NK-92 (cell line): ENCODE data around the gene ZC3H7B.

Experiments used
- DNase-seq: peaks from one replicate; lab custom pipeline; 2025; ENCODE audit not compliant: unreplicated experiment; lab: John Stamatoyannopoulos, UW

The ZC3H7B gene

DNA sequence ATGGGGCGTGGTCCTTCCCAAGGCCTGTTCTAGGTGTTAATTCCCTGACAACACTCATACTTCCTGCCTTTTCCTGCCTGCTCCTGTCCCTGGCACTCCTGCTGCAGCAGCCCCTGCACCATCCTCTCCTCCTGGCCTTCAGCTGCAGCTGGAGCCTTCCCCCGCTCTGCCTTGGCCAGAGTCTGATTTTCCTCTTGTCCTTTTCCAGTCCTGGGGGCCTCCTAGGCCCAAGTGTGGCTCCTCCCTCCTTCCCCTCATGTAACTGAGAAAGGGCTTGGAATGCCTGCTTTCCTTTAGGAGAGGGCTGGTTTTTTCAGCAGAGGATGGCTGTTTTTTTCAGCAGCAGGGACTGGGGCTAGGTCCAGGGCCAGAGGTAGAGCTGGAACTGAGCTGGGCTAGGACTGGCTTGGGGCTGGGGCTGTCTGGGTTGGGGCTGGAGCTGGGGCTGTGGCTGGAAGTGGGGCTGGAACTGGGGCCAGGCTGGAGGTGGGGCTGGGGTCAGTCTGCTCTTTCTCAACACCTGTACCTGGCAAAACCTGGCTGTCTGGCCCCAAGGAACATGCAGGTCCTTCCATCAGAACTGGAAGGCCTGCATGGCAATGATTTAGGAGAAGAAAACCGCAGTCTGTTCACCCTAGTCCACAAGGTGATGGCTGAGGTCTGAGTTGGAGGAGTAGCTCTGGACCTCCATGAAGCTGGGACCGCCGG lies 23.6 kb downstream of the ZC3H7B start:
- no peak for DNase-seq

DNA sequence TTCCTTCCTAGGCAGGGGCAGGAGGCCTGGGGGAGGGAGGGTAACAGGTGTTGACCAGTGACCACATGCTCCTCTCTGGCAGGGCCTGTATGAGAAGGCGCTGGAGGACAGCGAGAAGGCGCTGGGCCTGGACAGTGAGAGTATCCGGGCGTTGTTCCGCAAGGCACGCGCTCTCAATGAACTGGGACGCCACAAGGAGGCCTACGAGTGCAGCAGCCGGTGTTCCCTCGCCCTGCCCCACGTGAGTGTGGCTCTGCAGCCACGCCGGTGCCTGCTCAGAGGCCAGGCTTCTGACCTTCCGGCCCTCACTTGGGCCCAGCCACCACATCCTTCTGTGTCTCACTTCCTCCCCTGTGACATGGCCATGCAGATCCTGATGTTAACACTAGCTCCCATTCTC lies 25.8 kb downstream of the ZC3H7B start:
- DNase-seq = no peak

DNA sequence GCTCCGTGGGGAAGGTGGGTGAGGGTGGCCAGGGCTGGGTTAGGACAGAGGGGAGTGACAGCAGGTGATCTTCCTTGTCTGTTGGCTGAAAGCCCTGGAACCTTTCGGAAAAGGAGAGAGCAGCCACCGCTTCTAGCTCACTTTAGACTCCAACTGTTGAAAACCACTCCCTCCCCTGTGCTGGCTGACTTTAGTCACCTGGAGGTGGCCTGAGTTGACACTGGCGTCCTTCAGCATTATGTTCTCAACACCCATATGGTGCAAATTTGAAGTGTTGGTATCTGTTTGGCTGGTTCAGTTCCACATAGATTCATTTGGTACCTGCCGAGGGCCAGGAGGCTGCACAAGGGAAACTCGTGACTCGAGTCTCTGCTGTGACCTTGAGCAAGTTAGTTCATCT lies 28.8 kb downstream of the ZC3H7B start:
- DNase-seq = no peak

DNA sequence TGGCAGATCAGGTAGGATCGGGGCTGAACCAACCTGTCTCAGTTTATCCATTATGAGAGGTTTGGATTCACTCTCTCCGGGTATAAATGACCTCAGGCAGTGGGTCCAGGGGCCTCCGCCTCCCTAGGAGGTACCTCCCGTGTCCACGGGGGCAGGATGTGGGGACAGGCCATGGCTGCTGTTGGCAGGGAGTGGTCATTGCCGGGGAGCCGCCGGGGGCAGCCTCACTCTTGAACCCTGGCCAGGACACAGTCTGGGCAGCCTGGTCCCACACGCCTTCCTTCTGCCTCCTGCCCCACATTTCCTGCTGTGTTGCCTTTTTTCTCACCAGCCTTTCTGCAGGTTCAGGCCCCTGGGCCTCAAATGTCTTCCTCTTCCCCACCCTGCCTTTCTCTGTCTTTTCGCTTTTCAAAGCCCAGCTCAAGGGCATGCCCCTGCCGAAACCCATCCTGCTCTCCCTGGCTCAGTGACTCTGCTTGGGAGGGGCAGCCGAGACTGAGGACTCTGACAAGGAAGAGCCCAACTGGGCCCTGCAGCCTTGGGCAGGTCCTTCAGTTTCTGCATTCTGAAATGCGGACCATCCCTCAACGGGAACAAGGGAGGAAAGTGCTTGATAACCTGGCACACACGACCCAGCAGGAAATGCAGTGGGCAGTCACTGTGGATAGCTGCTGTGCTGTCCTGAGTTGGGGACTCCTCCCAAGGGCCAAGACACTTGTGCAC lies 31.1 kb downstream of the ZC3H7B start:
- DNase-seq = no peak

DNA sequence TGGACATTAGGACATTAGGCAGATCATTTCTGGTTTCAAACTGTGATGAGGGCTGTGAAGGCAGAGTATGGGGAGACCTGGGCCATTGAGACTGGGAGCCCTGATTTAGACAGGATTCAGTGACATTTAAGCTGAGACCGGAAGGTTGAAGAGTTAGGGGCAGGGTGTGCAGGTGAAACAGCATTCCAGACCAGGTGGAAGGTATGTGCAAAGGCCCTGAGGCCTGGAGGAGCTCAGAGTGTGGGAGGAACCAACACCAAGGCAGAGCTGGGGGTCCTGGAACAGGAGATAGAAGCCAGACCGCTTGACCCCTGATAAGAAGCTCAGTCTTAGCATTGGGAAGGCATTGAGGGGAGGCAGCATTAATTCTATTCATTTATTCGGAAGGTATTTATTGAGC lies 32.5 kb downstream of the ZC3H7B start:
- no peak for DNase-seq

DNA sequence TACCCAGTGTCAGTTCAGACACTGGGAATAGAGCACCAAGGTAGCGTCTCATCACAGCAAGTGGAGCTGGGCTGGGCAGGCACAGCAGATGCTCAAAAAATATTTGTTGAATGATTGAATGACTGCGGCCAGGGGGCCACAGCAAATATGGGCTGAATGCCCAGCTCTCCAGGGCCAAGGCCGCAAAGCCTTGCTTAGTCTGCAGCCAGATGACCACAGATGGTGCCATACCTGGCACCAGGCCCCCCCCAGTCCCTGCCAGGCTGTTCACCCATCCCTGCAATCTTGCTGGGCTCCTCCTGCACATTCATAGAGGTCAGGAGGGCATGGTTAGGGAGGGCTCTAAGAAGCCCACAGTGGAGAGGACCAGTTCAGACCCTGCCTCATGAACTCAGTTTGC lies 32.9 kb downstream of the ZC3H7B start:
- no peak for DNase-seq

DNA sequence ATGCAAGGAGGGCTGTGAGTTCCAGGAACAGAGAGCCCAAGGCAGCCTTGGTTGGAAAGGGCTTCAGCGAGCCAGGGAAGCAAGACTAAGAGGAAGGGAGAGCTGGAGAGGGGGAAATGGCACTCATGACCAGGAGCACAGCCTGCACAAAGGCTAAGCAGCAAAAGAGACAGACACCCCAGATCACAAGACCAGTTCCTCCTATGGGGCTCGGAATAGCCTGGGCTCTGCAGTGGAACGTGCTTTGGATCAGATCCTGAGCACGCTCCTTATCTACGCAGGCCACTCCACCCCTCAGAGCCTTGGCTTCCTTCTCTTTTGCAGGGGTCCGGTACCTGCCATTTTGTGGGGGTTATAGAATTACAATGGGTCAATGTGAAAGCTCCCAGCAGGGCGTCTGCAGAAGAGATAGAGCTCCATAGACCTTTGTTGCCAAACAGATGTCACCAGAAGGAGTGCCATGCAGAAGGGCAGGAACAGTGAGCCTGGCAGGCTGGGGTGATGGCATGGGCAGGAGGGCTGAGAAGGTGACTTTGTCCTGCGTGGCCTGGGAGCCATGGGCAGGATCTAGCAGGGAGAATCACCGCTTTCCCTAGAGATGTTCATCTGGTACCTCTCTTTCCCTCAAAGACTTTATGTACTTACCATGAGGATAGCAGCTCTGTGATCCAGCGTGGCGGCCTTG lies 33.8 kb downstream of the ZC3H7B start:
- no peak for DNase-seq

DNA sequence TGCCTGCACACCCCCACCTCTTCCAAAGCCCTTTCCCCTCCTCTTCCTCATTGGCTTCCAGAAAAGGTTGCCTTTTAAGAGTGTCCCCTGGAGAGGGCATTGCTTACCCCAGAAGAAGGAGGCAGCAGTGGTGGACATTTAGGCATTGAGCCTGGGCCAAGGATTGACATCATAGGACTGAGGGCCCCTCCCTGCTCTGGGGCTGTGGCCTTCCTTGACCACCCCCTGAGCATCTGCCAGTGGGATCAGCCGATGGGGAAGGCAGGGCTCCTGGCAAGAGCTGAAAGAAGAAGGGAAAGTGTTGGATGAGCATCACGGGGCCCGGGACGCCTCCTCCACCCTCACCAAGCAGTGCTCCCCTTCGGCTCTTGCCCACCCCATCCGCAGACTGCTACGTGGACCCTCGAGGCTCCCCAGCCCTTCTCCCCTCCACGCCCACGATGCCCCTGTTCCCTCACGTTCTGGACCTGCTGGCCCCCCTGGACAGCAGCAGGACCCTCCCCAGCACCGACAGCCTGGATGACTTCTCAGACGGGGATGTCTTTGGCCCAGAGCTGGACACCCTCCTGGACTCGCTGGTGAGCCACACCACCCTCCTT lies 37.4 kb downstream of the ZC3H7B start:
- no peak for DNase-seq

DNA sequence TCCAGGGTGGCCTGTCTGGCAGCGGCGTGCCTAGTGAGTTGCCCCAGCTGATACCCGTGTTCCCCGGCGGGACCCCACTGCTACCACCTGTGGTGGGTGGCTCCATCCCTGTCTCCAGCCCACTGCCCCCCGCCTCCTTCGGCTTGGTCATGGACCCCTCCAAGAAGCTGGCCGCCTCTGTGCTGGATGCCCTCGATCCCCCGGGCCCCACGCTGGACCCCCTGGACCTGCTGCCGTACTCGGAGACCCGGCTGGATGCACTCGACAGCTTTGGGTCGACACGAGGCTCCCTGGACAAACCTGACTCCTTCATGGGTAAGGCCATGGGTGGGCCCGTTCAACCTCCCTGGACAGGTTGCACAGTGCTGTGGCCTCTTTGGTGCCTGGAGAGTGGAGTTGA lies 38.5 kb downstream of the ZC3H7B start:
- DNase-seq = no peak

DNA sequence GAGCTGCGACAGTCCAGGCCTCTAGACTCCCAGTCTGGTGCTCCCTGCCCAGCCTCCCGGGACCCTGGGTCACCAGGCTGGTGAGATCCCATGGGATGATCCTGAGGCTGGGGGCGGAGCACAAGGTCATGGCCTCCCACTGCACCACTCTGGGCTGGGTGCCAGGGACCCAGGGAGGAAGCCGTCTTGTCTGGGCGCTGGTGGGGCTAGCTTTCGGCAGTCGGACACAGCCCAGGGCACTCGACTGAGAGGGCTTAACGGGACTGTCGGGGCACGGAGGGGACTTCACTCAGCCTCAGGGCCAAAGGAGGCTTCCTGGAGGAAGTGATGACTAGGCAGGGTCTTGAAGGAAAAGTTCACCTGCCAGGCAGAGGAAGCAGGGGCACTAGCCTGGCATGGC lies 39.0 kb downstream of the ZC3H7B start:
- DNase-seq = no peak

DNA sequence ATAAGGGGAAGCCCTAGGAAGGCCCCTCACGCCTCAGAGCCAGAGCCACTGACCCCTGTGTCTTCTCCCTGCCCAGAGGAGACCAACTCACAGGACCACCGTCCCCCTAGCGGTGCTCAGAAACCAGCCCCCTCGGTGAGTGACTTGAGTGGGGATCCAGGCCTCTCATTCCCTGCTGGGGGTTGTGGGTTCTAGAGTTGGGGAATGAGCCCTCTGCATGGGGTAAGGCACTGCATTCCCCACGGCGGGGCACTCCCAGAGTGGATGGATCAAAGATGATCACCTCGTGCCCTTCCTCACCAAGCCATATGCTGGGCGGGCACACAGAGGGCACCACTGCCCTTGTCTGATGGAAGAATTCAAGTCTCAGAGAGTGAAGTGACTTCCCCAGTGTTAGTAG lies 39.7 kb downstream of the ZC3H7B start:
- no peak for DNase-seq

DNA sequence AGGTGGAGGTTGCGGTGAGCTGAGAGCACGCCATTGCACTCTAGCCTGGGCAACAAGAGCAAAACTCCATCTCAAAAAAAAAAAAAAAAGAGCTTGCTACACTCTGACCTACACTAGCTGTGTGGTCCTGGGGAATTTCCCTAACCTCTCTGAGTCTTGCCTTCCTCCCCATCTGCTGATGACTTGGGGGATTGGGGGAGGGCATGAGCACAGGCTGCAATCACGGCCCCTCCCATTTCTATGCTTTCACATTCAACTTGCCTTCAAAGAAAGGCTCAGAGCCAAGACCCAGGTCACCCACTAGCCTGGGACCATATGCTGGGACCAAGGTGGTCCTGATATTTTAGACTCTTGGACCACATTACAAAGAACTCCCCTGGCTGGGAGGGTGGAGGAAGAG lies 40.7 kb downstream of the ZC3H7B start:
- no peak for DNase-seq

DNA sequence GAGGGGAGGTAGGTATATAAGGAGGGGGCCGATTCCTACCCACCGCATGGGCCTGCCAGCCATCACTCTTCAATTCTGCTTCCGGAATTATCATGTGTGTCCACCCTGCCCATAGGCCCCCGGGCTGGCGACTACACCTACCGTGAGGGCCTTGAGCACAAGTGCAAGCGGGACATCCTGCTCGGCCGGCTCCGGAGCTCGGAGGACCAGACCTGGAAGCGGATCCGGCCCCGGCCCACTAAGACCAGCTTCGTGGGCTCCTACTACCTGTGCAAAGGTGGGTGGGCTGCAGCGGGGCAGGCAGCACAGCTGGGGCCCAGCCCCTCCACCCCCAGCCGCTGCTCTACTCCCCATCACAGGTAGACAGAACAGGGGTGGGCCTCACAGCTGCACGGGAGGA lies 42.0 kb downstream of the ZC3H7B start:
- no peak for DNase-seq

DNA sequence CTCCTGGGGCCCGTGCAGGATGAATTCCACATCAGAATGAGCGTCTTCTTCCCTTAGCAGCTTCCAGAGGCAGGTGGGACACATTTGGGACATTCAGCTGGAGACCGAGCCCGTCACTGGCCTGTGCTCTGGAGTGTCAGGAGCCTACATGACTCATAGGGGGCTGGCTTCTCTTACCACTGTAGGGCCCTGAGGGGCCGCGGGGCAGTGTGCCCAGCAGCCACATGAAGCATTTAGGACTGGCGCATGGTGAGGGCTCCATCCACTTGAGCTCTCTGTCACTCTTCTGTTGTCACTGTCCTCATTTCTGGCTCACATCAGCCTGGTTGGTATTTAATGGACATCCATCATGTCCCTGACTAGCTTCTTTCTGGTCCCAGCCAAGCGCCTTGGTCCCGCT lies 42.4 kb downstream of the ZC3H7B start:
- DNase-seq = no peak

DNA sequence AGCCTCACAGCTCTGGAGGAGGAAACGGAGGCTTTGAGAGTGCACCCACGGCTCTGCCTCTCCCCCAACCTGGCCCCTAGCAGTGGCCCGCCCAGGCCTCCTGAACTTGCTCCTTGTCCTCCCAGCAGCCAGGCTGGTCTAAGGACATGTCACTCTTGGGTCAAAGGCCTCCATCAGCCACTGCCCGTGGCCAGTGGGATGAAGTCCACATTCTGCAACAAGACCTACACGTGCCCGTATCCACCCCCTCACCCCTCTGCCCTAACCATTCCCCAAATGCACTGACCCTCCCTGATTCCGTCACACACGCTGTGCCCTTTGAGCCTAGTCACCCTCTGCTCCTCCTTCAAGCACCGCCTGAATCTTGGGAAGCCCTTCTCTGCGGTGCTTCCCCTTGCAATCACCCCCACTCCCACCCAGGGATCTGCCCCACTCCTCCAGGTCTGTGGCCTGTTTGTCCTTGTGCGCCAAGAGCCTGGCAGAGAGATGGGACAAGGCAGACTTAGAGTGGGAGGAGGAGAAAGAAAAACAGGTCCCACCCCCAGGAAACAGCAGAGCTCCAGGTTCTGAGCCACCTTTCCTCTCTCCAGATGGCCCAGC lies 43.0 kb downstream of the ZC3H7B start:
- no peak for DNase-seq

DNA sequence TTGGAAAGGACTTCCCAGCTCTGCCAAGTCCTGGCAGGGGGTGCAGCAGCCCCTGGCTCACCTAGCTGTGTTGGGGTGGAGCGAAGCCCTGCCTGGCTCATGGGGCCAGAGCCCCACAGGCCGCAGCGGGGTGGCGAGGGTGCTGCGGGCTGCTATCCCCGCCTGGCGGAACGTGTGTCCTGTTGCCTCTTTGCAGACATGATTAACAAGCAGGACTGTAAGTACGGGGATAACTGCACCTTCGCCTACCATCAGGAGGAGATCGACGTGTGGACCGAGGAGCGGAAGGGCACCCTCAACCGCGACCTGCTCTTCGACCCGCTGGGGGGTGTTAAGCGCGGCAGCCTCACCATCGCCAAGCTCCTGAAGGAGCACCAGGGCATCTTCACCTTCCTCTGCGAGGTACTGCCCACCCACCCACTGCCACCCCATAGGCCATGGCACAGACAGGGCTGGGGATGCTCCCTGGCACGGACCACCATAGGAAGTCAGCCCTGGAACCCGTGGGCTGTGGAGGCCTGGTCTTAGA lies 44.5 kb downstream of the ZC3H7B start:
- no peak for DNase-seq

DNA sequence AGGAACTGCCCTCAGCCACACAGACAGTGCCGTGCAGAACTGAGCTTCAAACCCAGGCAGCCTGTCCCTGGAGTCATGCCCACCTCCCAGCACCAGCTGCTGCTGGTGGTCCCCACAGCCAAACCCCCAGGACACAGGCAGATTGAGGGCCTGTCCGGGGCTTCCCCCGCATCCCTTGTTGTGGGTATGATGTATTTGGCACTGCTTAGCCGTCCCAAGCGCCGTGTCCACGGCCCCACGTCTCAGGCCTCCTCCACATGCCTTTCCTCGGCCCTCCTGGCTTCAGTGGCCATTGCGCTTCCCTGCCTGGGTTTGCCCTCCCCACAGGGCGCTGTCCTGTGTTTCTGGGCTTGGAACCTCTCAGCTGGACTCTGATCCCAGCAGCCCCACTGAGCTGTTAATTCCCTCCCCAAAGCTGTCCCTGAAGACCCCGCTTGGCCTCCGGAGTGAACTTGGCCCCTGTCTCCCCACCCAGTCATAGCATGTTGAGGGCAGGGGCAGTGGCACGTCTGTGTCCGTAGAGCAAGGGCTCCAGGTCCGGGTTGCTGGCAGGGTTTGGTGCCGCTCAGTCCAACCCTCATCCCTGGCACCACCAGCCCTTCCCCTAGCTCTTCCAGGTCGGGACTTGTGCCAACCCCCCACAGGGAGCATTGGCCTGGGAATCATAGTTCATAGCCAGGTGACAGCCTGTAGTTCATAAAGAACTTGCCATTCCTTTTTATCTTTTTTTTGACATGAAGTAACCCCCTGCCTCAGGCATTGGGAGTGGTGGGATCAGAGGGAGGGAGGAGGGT lies 45.9 kb downstream of the ZC3H7B start:
- no peak for DNase-seq

DNA sequence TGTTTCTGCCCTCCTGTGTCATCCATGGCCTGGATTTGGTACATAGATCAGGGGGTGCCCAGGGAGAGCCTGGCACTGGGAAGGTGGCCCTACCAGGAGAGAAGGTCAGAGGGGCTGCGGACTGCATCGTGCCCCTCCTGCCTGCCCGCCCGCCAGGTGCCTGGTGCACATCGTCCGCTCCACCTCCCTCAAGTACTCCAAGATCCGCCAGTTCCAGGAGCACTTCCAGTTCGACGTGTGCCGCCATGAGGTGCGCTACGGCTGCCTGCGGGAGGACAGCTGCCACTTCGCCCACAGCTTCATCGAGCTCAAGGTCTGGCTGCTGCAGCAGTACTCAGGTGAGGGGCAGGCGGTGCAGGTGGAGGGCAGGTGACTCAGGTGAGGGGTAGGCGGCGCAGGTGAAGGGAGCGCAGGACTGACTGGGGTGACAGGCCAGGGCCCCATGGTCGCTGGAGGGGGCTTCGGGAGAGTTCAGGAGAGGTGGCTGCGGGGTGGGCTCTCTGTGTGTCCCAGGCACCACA lies 47.7 kb downstream of the ZC3H7B start:
- DNase-seq = no peak

DNA sequence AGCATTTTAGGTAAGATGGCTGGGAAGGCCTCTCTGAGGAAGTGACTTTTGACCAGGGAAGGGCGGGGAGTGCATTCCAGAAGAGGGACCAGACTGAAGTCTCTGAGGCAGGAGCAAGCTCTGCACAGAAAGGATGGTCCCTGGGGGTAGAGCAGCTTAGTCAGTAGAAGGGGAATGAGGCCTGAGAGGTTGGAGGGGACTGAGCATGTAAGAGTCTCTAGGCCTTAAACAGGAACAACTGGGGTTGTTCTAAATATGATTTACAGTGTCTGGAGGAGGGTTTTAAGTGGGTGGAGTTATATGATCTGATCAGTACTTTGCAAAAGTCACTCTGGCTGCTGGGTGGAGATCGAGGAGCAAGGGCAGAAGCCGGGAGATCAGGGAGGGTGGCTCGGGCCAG lies 48.8 kb downstream of the ZC3H7B start:
- no peak for DNase-seq

DNA sequence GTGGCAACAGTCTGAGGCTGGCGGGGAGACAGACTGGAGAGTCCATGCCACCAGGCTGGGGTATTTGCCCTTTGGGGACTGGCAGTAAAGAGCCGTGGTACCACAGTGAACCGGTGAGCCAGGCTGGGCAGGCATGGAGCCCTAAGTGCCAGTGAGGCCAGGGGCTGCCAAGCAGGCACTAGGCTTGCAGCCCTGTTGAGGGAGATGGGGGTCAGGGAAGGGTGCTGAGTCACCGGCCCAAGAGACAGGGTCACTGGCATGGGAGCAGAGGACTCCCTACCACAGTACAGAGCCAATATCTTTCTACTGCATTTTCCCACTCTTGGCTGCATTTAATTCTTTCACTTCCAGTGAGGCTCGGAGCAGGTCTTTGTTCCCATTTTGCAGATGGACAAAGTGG lies 49.7 kb downstream of the ZC3H7B start:
- no peak for DNase-seq
